VCaP (cell line): ENCODE results near the gene CTNND2.

ENCODE experiments used
- H3K27ac ChIP-seq: fragments of 450-650 bp; 2 replicates; pipeline ENCODE4 v1.5.1; 2017
- TF ChIP-seq, protein P1 (sequence below): fragments of 450-650 bp; conservative IDR thresholded peaks from 2 replicates; pipeline ENCODE4 v1.5.1; 2017; ENCODE audit warnings: mild to moderate bottlenecking, moderate library complexity

The CTNND2 gene

DNA sequence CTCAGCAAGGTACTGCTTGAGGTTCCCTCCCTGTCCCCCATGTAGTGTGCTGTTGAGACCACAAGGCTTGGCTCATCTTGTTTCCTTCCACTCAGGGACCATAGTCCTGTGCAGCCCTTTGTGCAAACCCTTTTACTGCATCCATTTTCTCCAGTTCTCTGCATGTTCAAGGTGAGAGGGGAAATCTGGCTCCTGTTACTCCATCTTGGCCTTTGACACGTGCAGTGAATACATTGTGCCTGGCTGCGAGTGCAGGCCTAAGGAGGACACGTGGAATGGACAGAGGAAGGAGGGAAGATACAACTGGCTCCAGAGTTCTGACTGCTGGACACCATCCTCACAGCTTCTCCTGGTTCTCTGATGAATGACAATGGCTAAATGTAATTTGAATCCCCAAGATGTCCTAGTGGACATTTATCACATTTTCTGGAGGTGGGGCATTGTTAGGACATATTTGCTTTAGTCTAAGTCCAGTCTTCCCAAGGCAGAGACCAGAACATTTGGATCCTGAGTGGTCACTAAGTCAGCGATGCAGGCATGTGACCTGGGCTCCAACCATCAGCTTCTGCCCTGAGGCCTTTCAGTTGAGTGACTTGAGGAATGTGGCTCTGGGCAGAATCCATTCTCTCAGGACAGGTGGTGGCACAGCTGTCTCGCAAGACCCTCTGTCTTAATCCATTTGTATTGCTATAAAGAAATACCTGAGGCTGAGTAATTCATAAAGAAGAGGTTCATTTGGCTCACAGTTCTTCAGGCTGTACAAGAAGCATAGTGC, 954.2 kb downstream of the CTNND2 start:
- no peak overlapping the region for H3K27ac ChIP-seq
- TF ChIP-seq, protein P1, sequence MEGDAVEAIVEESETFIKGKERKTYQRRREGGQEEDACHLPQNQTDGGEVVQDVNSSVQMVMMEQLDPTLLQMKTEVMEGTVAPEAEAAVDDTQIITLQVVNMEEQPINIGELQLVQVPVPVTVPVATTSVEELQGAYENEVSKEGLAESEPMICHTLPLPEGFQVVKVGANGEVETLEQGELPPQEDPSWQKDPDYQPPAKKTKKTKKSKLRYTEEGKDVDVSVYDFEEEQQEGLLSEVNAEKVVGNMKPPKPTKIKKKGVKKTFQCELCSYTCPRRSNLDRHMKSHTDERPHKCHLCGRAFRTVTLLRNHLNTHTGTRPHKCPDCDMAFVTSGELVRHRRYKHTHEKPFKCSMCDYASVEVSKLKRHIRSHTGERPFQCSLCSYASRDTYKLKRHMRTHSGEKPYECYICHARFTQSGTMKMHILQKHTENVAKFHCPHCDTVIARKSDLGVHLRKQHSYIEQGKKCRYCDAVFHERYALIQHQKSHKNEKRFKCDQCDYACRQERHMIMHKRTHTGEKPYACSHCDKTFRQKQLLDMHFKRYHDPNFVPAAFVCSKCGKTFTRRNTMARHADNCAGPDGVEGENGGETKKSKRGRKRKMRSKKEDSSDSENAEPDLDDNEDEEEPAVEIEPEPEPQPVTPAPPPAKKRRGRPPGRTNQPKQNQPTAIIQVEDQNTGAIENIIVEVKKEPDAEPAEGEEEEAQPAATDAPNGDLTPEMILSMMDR, result no peak

DNA sequence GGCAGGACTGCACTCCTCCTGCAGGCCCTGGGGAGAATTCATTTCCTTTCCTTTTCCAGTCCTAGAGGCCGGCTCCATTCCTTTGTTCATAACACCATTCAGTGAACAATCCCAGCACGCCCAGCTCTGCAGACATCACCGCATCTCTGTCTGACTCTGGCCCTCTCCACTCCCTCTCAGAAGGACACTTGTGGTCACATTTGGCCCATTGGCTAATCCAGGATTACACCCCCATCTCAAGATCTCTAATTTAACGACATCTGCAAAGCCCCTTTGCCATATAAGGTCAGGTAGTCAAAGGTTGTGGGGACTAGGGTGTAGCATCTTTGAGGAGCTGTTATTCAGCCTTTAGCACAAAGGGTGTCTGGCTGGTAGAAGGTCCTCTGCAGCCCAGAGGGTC, 958.2 kb downstream of the CTNND2 start:
- H3K27ac ChIP-seq, result no peak overlapping the region
- TF ChIP-seq, protein P1, result no peak

GRCh38 chr5:10941900-10942299, 962.3 kb downstream of the CTNND2 start:
- TF ChIP-seq, protein P1, result no peak
- no peak overlapping the region for H3K27ac ChIP-seq

GRCh38 chr5:10936081-10936855, 968.0 kb downstream of the CTNND2 start:
- TF ChIP-seq, protein P1, result no peak
- H3K27ac ChIP-seq, result no peak overlapping the region

- H3K27ac ChIP-seq, result no peak overlapping the region
- TF ChIP-seq, protein P1, result no peak
These were observed 968.7 kb downstream of the CTNND2 start for GRCh38 chr5:10935536-10935935.

DNA sequence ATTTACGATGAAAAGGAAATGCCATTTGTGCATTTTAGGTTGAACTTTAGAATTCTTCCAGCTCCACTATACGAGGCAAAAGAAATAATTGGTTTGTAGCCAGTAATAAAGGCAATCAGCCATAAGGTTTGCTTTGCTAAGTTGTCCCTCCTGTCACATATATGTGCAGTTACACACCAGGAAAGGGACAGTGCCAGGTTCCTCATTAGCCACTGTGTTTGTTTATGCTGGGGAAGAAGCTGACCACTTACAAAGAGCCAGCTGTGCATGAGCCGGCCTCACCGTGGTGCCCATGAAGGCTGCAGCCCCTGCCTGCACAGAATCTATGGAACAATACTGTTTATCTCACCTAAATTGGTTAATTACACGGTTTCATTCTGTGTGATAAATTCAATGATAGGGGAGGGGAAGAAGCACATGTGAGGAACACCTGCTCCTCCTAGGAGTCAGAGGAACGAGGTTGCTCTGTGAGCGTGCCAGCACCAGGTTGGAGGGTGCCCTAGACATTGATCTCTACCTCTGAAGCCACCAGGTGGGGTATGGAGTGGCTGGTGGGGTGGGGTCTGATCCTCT, 969.4 kb downstream of the CTNND2 start:
- TF ChIP-seq, protein P1, result no peak
- no peak overlapping the region for H3K27ac ChIP-seq

- H3K27ac ChIP-seq, result no peak overlapping the region
- TF ChIP-seq, protein P1, result no peak
These were observed 971.1 kb downstream of the CTNND2 start for GRCh38 chr5:10933121-10933520.
